ENCODE data around the gene SLC8B1.

SLC8B1 gene

DNA sequence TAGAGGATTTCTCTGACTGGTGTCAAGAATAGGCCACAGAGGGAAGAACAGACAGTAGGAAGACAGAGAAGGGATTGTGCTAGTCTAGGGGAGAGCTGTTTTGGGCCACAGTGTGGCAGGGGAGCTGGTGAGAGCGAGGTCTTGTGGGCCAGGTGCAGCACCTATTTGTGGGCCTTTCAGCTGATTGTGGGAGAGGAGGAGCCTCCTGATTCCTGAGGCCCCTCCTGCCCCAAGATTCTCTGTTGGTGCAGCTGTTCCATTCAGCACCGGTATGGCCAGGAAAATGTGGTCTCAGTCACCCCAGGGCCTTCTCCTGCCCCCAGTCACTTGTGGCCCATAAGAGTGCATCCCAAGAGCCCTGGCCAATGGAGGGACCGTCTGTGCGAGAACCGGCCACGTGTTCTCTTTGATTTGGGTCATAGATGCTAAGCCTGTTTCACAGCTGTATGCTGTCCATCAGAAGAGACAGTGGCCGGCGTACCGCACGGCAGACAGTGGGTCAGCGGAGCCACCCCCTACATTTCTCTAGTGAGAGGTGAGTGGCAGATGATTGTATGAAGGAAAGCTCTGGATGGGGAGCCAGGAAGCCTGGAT, 86.0 kb downstream of the SLC8B1 start:
- no peak for DNase-seq (ENCODE audit: low read depth in 2 of 3, low spot score in 1 of 3)

All from stimulated activated CD4-positive, alpha-beta T cell treated with anti-CD3 and anti-CD28 coated beads, Interleukin-12 subunit alpha, Interleukin-12 subunit beta, amount 100 ng/mL, for 48 hours (primary cell).